SU-DHL-6 (cell line): Measurements from ENCODE around the gene ZNF333.

Experiments used
- EZH2phosphoT487 ChIP-seq: fragments of 200-600 bp; sonication (generic), shearing (Covaris generic); conservative IDR thresholded peaks from 2 replicates; pipeline ENCODE4 v1.6.1; 2018; ENCODE audit warnings: mild to moderate bottlenecking, antibody characterized with exemption, low read length, moderate library complexity, mixed read lengths
- TF ChIP-seq, protein P1 (sequence below): fragments of 200-600 bp; sonication (generic); IDR thresholded peaks from one replicate; pipeline ENCODE4 v1.5.1; 2017; ENCODE audit warnings: antibody characterized with exemption, mild to moderate bottlenecking, low read length, moderate library complexity; ENCODE audit not compliant: insufficient read depth, poor library complexity, severe bottlenecking

DNA sequence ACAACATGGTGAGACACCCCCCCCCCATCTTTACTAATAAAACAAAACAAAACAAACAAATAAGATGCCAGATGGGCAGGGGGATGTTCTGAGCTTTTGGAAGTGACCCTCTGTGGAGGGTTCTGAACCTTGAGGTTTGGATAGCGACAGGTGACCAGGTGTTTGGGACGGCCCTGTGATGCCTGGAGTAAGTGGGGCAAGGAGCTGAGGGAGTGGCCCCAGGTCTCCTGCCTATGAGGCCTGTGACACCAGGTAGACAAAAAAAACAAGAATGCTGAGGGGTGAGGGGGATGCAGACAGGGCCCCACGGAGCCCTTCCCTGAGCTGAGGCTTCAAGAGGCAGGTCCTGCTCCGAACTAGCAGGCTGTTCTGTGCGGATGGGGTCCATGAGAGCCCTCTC, 79.4 kb downstream of the ZNF333 start:
- TF ChIP-seq, protein P1, sequence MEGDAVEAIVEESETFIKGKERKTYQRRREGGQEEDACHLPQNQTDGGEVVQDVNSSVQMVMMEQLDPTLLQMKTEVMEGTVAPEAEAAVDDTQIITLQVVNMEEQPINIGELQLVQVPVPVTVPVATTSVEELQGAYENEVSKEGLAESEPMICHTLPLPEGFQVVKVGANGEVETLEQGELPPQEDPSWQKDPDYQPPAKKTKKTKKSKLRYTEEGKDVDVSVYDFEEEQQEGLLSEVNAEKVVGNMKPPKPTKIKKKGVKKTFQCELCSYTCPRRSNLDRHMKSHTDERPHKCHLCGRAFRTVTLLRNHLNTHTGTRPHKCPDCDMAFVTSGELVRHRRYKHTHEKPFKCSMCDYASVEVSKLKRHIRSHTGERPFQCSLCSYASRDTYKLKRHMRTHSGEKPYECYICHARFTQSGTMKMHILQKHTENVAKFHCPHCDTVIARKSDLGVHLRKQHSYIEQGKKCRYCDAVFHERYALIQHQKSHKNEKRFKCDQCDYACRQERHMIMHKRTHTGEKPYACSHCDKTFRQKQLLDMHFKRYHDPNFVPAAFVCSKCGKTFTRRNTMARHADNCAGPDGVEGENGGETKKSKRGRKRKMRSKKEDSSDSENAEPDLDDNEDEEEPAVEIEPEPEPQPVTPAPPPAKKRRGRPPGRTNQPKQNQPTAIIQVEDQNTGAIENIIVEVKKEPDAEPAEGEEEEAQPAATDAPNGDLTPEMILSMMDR, result no peak
- no peak for TF ChIP-seq EZH2phosphoT487
